WTC11 (cell line): ENCODE measurements around the gene CITED4. TPM values are rescaled to one million over a fixed set of nuclear protein-coding genes. Genes with fewer than 3 reads are reported as not detected.

ENCODE experiments used
- ATAC-seq: fragments of 200-7000 bp; cut with Tn5 transposase; 2 replicates; pipeline ENCODE4 v1.10.0; 2021; ENCODE audit warnings: mild to moderate bottlenecking, moderate library complexity
- CTCF ChIA-PET: fragments of 300-600 bp; sonication (Branson Sonifier 250); formaldehyde crosslinking; loops from one replicate; lab custom pipeline; 2021; ENCODE audit warnings: antibody characterized with exemption; lab: Charles Lee
- POLR2A ChIA-PET: fragments of 350-600 bp; sonication (Branson Sonifier 250); formaldehyde crosslinking; loops from one replicate; lab custom pipeline; 2021; ENCODE audit warnings: antibody characterized with exemption; lab: Charles Lee
- DNase-seq: peaks from one replicate; pipeline ENCODE4 v3.0.0; 2021; ENCODE audit warnings: low spot score
- H3K27ac Mint-ChIP-seq: 2 replicates; pipeline ENCODE4 v1.8.0; 2021; ENCODE audit warnings: mixed read lengths
- H3K27me3 Mint-ChIP-seq: 2 replicates; pipeline ENCODE4 v1.8.0; 2021; ENCODE audit warnings: low read depth, mild to moderate bottlenecking, moderate library complexity, mixed read lengths
- H3K36me3 Mint-ChIP-seq: 2 replicates; pipeline ENCODE4 v1.8.0; 2021; ENCODE audit warnings: mixed read lengths
- H3K4me1 Mint-ChIP-seq: 2 replicates; pipeline ENCODE4 v1.8.0; 2022; ENCODE audit warnings: mixed read lengths
- H3K4me3 Mint-ChIP-seq: 2 replicates; pipeline ENCODE4 v1.8.0; 2021; ENCODE audit warnings: mild to moderate bottlenecking, moderate library complexity, mixed read lengths
- H3K9me3 Mint-ChIP-seq: 2 replicates; pipeline ENCODE4 v1.8.0; 2021; ENCODE audit warnings: mixed read lengths
- FOXP4 ChIP-seq: sonication (generic); formaldehyde crosslinking; IDR thresholded peaks from 2 replicates; pipeline ENCODE4 v1.8.0; 2022; ENCODE audit warnings: mild to moderate bottlenecking, missing genetic modification reagents
- GTF2I ChIP-seq: fragments of 250-450 bp; sonication (Bioruptor Pico); conservative IDR thresholded peaks from 2 replicates; pipeline ENCODE4 v1.4.0; 2021; ENCODE audit warnings: mild to moderate bottlenecking
- IRF1 ChIP-seq: sonication (generic); formaldehyde crosslinking; IDR thresholded peaks from 2 replicates; pipeline ENCODE4 v1.8.0; 2023; ENCODE audit warnings: missing genetic modification reagents
- IRF2 ChIP-seq: sonication (generic); formaldehyde crosslinking; IDR thresholded peaks from 2 replicates; pipeline ENCODE4 v1.8.0; 2022; ENCODE audit warnings: low read depth, missing genetic modification reagents, borderline replicate concordance
- JAZF1 ChIP-seq: fragments of 250-450 bp; sonication (Bioruptor Pico); IDR thresholded peaks from 2 replicates; pipeline ENCODE4 v1.9.0; 2021; ENCODE audit warnings: moderate library complexity, mild to moderate bottlenecking, inconsistent platforms
- OVOL2 ChIP-seq: fragments of 250-450 bp; sonication (Bioruptor Pico); IDR thresholded peaks from 2 replicates; pipeline ENCODE4 v1.9.0; 2021; ENCODE audit warnings: mild to moderate bottlenecking, borderline replicate concordance
- PRRX2 ChIP-seq: fragments of 250-450 bp; sonication (Bioruptor Pico); IDR thresholded peaks from 2 replicates; pipeline ENCODE4 v1.8.0; 2021; ENCODE audit warnings: mild to moderate bottlenecking
- TEAD1 ChIP-seq: sonication (generic); formaldehyde crosslinking; IDR thresholded peaks from 2 replicates; pipeline ENCODE4 v1.8.0; 2022; ENCODE audit warnings: mild to moderate bottlenecking, missing genetic modification reagents
- ZMAT4 ChIP-seq: fragments of 250-450 bp; sonication (Bioruptor Pico); IDR thresholded peaks from 2 replicates; pipeline ENCODE4 v1.9.0; 2021; ENCODE audit warnings: mild to moderate bottlenecking
- ZNF396 ChIP-seq: fragments of 250-450 bp; sonication (Bioruptor Pico); IDR thresholded peaks from 2 replicates; pipeline ENCODE4 v1.8.0; 2021; ENCODE audit warnings: mild to moderate bottlenecking, moderate library complexity, borderline replicate concordance
- total RNA-seq: library from RNA; stranded (reverse); gene quantifications from 3 replicates; pipeline ENCODE4 v1.2.3, GENCODE V29; 2021
- TF ChIP-seq, protein P1 (sequence below): sonication (generic); formaldehyde crosslinking; IDR thresholded peaks from 2 replicates; pipeline ENCODE4 v1.8.1; 2023; ENCODE audit warnings: mild to moderate bottlenecking, moderate library complexity, missing genetic modification reagents
- TF ChIP-seq, protein P2 (sequence below): fragments of 250-450 bp; sonication (Bioruptor Pico); IDR thresholded peaks from 2 replicates; pipeline ENCODE4 v1.8.0; 2021; ENCODE audit warnings: mild to moderate bottlenecking
- TF ChIP-seq, protein P3 (sequence below): fragments of 250-450 bp; sonication (Bioruptor Pico); IDR thresholded peaks from 2 replicates; pipeline ENCODE4 v1.9.0; 2021; ENCODE audit warnings: mild to moderate bottlenecking

CITED4 gene
- total RNA-seq, 1 experiment from 2014 or later = 24.6 TPM

- TF ChIP-seq OVOL2 (CRISPR knock-in tag) = no peak
- no peak for TF ChIP-seq PRRX2
- TF ChIP-seq, protein P1, sequence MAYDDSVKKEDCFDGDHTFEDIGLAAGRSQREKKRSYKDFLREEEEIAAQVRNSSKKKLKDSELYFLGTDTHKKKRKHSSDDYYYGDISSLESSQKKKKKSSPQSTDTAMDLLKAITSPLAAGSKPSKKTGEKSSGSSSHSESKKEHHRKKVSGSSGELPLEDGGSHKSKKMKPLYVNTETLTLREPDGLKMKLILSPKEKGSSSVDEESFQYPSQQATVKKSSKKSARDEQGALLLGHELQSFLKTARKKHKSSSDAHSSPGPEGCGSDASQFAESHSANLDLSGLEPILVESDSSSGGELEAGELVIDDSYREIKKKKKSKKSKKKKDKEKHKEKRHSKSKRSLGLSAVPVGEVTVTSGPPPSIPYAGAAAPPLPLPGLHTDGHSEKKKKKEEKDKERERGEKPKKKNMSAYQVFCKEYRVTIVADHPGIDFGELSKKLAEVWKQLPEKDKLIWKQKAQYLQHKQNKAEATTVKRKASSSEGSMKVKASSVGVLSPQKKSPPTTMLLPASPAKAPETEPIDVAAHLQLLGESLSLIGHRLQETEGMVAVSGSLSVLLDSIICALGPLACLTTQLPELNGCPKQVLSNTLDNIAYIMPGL = no peak
- no peak for TF ChIP-seq GTF2I (CRISPR knock-in tag)
- TF ChIP-seq FOXP4 (CRISPR knock-in tag) = no peak
- no peak for TF ChIP-seq IRF2 (CRISPR knock-in tag)
- TF ChIP-seq, protein P2, sequence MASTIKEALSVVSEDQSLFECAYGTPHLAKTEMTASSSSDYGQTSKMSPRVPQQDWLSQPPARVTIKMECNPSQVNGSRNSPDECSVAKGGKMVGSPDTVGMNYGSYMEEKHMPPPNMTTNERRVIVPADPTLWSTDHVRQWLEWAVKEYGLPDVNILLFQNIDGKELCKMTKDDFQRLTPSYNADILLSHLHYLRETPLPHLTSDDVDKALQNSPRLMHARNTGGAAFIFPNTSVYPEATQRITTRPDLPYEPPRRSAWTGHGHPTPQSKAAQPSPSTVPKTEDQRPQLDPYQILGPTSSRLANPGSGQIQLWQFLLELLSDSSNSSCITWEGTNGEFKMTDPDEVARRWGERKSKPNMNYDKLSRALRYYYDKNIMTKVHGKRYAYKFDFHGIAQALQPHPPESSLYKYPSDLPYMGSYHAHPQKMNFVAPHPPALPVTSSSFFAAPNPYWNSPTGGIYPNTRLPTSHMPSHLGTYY (CRISPR knock-in tag) = no peak
- TF ChIP-seq TEAD1 (CRISPR knock-in tag) = no peak
- no peak for TF ChIP-seq IRF1 (CRISPR knock-in tag)
- no peak for TF ChIP-seq ZMAT4
- TF ChIP-seq JAZF1 (CRISPR knock-in tag) = no peak
- DNase-seq = no peak
- no peaks in the 10 kb centered on the region for H3K9me3 Mint-ChIP-seq
- H3K36me3 Mint-ChIP-seq = no peaks in the 10 kb centered on the region
- no peak overlapping the region for H3K4me3 Mint-ChIP-seq
- peaks cover 19% of the 10 kb centered on the region for H3K4me1 Mint-ChIP-seq
- ATAC-seq = no peak
- ChIA-PET CTCF (no interaction called here), POLR2A (no interaction called here)
- H3K27ac Mint-ChIP-seq = no peak overlapping the region
- no peaks in the 10 kb centered on the region for H3K27me3 Mint-ChIP-seq
Measured at GRCh38 chr1:40829631-40830245, 32.4 kb downstream of the CITED4 start.

DNA sequence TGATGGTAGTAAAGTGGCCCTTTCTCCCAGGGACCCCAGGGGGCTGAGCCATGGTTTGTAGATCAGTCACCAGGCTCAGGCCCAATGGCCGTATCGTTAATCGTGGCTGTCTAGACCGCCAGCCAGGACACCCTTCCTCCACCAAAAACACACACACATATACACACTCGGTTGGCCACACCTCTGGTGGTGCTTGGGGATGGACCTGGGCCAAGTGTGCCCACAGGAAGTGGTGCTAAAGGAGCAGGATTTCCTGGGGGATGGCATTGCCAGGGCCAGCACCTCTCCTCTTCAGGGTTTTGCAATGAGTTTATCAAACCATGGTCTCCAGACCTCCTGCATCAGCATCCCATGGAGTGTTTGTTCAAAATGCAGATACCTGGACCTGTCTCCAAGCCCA lies 36.2 kb downstream of the CITED4 start:
- Mint-ChIP-seq H3K36me3 (no peaks in the 10 kb centered on the region), H3K27ac (0 out of 2 replicates have a peak overlapping the region, but pooled peaks have one; percentile 68), H3K27me3 (no peaks in the 10 kb centered on the region), H3K9me3 (no peaks in the 10 kb centered on the region), H3K4me3 (no peak overlapping the region), H3K4me1 (peaks cover 24% of the 10 kb centered on the region)
- no peak for DNase-seq
- ChIA-PET POLR2A (no interaction called here), CTCF (interaction anchor here (1.7 kb wide), 1 partner anchor 52 kb away, joined by 8 read pairs; no protein-coding TSS in a partner anchor)
- ATAC-seq = no peak
- TF ChIP-seq ZNF396 (CRISPR knock-in tag) (no peak), FOXP4 (CRISPR knock-in tag) (no peak)
- TF ChIP-seq, protein P3, sequence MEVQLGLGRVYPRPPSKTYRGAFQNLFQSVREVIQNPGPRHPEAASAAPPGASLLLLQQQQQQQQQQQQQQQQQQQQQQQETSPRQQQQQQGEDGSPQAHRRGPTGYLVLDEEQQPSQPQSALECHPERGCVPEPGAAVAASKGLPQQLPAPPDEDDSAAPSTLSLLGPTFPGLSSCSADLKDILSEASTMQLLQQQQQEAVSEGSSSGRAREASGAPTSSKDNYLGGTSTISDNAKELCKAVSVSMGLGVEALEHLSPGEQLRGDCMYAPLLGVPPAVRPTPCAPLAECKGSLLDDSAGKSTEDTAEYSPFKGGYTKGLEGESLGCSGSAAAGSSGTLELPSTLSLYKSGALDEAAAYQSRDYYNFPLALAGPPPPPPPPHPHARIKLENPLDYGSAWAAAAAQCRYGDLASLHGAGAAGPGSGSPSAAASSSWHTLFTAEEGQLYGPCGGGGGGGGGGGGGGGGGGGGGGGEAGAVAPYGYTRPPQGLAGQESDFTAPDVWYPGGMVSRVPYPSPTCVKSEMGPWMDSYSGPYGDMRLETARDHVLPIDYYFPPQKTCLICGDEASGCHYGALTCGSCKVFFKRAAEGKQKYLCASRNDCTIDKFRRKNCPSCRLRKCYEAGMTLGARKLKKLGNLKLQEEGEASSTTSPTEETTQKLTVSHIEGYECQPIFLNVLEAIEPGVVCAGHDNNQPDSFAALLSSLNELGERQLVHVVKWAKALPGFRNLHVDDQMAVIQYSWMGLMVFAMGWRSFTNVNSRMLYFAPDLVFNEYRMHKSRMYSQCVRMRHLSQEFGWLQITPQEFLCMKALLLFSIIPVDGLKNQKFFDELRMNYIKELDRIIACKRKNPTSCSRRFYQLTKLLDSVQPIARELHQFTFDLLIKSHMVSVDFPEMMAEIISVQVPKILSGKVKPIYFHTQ = no peak
